A673 (cell line): ENCODE data around the gene FRMD3. TPM values are rescaled to one million over a fixed set of nuclear protein-coding genes. Genes with fewer than 3 reads are reported as not detected.

Experiments
- BruUV-seq: library from RNA; stranded (reverse); fragments of 400-500 nt; replicated peaks from 2 replicates; lab custom pipeline; 2021; lab: Mats Ljungman, UMichigan
- CTCF ChIA-PET: fragments of 300-600 bp; sonication (Branson Sonifier 250); formaldehyde crosslinking; loops from one replicate; lab custom pipeline; 2022; ENCODE audit warnings: antibody characterized with exemption; lab: Charles Lee
- POLR2A ChIA-PET: fragments of 300-600 bp; sonication (Branson Sonifier 250); formaldehyde crosslinking; loops from one replicate; lab custom pipeline; 2022; ENCODE audit warnings: antibody characterized with exemption; ENCODE audit not compliant: low non-redundant PET; lab: Charles Lee
- DNase-seq: peaks from one replicate; pipeline ENCODE4 v3.0.0-alpha.2; 2015; ENCODE audit warnings: low spot score
- H3K27ac ChIP-seq: fragments of 200-600 bp; sonication (generic); 2 replicates; pipeline ENCODE4 v1.5.1; 2016; ENCODE audit warnings: mixed run types, low read depth, mild to moderate bottlenecking, mixed read lengths, antibody characterized with exemption, low read length; ENCODE audit not compliant: poor library complexity, severe bottlenecking
- H3K27me3 ChIP-seq: fragments of 200-600 bp; sonication (generic); replicated peaks from 2 replicates; pipeline ENCODE4 v1.6.1; 2017; ENCODE audit warnings: mixed run types, low read depth, mild to moderate bottlenecking, mixed read lengths, antibody characterized with exemption, low read length; ENCODE audit not compliant: insufficient read depth, poor library complexity
- H3K36me3 ChIP-seq: fragments of 200-600 bp; sonication (generic); 2 replicates; pipeline ENCODE4 v1.6.1; 2016; ENCODE audit warnings: mixed run types, mild to moderate bottlenecking, mixed read lengths, antibody characterized with exemption, low read length; ENCODE audit not compliant: insufficient read depth, poor library complexity, severe bottlenecking
- H3K4me1 ChIP-seq: fragments of 200-600 bp; sonication (generic); 2 replicates; pipeline ENCODE4 v1.6.1; 2017; ENCODE audit warnings: mixed run types, mild to moderate bottlenecking, mixed read lengths, antibody characterized with exemption, low read length; ENCODE audit not compliant: insufficient read depth, poor library complexity, severe bottlenecking
- H3K4me3 ChIP-seq: fragments of 200-600 bp; sonication (generic); 2 replicates; pipeline ENCODE4 v1.5.1; 2016; ENCODE audit warnings: low read depth, mixed run types, mild to moderate bottlenecking, mixed read lengths, low read length; ENCODE audit not compliant: poor library complexity, severe bottlenecking
- H3K9me3 ChIP-seq: fragments of 200-600 bp; sonication (generic); 2 replicates; pipeline ENCODE4 v1.6.1; 2016; ENCODE audit warnings: mixed run types, low read depth, mild to moderate bottlenecking, mixed read lengths, antibody characterized with exemption, low read length; ENCODE audit not compliant: poor library complexity, severe bottlenecking
- EZH2 ChIP-seq: fragments of 200-600 bp; sonication (generic); IDR thresholded peaks from 2 replicates; pipeline ENCODE4 v1.6.1; 2017; ENCODE audit warnings: borderline replicate concordance, low read depth, mild to moderate bottlenecking, mixed read lengths, antibody characterized with exemption, low read length; ENCODE audit not compliant: poor library complexity, severe bottlenecking
- intact Hi-C: fragments of 100-400 bp; cut with micrococcal nuclease; formaldehyde crosslinking; loops from one replicate; pipeline ENCODE4 v1.10.0; 2022; ENCODE audit not compliant: unreplicated experiment
- total RNA-seq: library from RNA; stranded (reverse); gene quantifications from 2 replicates; pipeline ENCODE4 v1.2.3, GENCODE V29; 2021
- TF ChIP-seq, protein P1 (sequence below): fragments of 300-800, 200-600 bp; sonication (generic); conservative IDR thresholded peaks from 2 replicates; pipeline ENCODE4 v1.5.1; 2017; ENCODE audit warnings: low read depth, mild to moderate bottlenecking, antibody characterized with exemption, low read length, moderate library complexity, mixed read lengths

Gene FRMD3
- total RNA-seq, 1 experiment from 2014 or later = 1.0 TPM

DNA sequence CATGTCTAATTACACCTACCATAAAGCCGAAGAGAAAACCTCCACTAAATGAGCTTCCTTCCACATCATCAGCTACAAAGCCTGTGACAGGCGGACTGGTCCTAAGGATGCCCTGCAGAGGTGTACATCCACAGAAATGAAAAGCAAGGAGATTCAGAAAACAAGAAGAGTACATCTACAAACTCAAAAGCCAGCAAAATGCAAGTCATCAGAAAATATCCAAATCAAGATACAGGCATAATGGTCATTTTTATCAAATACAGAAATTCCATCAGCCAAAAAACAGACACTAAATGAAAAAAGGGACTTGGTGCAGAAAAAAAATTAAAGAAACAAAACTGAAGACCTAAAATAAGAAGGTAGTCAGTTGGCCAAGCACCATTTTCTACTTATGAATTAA is 79.7 kb downstream of the FRMD3 start:
- Histone ChIP-seq H3K27me3 (no peaks in the 10 kb centered on the region), H3K4me1 (no peaks in the 10 kb centered on the region), H3K9me3 (no peaks in the 10 kb centered on the region), H3K36me3 (no peaks in the 10 kb centered on the region), H3K27ac (no peak overlapping the region), H3K4me3 (no peak overlapping the region)
- ChIA-PET CTCF (no interaction called here), POLR2A (no interaction called here)
- intact Hi-C loops = no loop called here
- TF ChIP-seq EZH2 = no peak
- TF ChIP-seq, protein P1, sequence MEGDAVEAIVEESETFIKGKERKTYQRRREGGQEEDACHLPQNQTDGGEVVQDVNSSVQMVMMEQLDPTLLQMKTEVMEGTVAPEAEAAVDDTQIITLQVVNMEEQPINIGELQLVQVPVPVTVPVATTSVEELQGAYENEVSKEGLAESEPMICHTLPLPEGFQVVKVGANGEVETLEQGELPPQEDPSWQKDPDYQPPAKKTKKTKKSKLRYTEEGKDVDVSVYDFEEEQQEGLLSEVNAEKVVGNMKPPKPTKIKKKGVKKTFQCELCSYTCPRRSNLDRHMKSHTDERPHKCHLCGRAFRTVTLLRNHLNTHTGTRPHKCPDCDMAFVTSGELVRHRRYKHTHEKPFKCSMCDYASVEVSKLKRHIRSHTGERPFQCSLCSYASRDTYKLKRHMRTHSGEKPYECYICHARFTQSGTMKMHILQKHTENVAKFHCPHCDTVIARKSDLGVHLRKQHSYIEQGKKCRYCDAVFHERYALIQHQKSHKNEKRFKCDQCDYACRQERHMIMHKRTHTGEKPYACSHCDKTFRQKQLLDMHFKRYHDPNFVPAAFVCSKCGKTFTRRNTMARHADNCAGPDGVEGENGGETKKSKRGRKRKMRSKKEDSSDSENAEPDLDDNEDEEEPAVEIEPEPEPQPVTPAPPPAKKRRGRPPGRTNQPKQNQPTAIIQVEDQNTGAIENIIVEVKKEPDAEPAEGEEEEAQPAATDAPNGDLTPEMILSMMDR = no peak
- no TSS peak for BruUV-seq
- no peak for DNase-seq

- Histone ChIP-seq H3K4me3 (no peak overlapping the region), H3K27me3 (no peaks in the 10 kb centered on the region), H3K9me3 (no peaks in the 10 kb centered on the region), H3K36me3 (no peaks in the 10 kb centered on the region), H3K27ac (no peak overlapping the region), H3K4me1 (no peaks in the 10 kb centered on the region)
- ChIA-PET CTCF (no interaction called here), POLR2A (no interaction called here)
- no peak for TF ChIP-seq EZH2
- no peak for DNase-seq
- no TSS peak for BruUV-seq
- intact Hi-C loops = no loop called here
Measured at GRCh38 chr9:83457005-83457404, 81.2 kb downstream of the FRMD3 start.

DNA sequence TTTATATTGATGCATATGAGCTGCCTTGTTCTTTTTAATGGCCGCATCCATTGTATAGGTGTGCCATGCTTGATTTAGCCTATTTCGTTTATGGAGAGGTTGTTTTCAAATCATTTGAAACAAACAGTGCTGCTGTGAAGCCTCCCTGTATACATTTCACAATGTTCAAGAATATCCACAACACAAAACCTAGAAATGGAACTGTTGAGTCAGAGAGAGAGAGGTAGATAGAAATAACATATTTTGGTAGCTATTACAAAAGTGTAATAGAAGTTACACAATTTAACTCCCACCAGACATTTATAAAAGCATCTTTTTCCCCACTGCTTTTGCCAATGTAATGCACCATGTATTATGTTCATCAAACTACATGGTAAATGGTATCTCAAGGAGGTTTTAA is 82.0 kb downstream of the FRMD3 start:
- intact Hi-C loops = no loop called here
- no peak for TF ChIP-seq EZH2
- TF ChIP-seq, protein P1 = no peak
- Histone ChIP-seq H3K27me3 (no peaks in the 10 kb centered on the region), H3K27ac (no peak overlapping the region), H3K4me1 (no peaks in the 10 kb centered on the region), H3K9me3 (no peaks in the 10 kb centered on the region), H3K36me3 (no peaks in the 10 kb centered on the region), H3K4me3 (no peak overlapping the region)
- ChIA-PET CTCF (no interaction called here), POLR2A (no interaction called here)
- DNase-seq = no peak
- no TSS peak for BruUV-seq

GRCh38 chr9:83454076-83454475 is 84.1 kb downstream of the FRMD3 start:
- no peaks in the 10 kb centered on the region for H3K27me3 ChIP-seq
- ChIA-PET CTCF (no interaction called here), POLR2A (no interaction called here)
- no peak overlapping the region for H3K27ac ChIP-seq
- H3K36me3 ChIP-seq = no peaks in the 10 kb centered on the region
- DNase-seq = no peak
- TF ChIP-seq, protein P1 = no peak
- TF ChIP-seq EZH2 = no peak
- intact Hi-C loops = no loop called here
- H3K4me1 ChIP-seq = no peaks in the 10 kb centered on the region
- BruUV-seq = no TSS peak
- no peaks in the 10 kb centered on the region for H3K9me3 ChIP-seq
- H3K4me3 ChIP-seq = no peak overlapping the region
